ENCODE results near the gene KLHL34.

DNA sequence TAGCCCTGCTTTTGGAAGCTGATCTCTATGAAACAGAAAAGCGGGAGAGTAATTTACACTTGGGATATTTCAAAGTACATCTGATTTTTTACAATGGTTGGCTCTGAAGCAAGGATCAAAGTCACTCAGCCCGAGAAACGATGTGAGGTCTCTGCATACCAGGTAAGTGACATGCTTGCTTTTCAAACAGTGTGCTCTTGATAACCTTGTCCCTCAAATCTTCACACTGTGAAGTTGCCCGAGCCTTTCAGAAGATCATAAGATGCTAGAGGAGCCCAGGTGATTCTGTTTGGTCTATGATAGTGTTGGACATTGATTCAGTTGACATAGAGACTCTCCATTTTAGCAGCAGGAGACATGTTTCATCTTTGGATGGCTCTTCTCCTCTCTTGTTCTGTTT is 47.1 kb upstream of the KLHL34 start:
- TF ChIP-seq, protein P1, sequence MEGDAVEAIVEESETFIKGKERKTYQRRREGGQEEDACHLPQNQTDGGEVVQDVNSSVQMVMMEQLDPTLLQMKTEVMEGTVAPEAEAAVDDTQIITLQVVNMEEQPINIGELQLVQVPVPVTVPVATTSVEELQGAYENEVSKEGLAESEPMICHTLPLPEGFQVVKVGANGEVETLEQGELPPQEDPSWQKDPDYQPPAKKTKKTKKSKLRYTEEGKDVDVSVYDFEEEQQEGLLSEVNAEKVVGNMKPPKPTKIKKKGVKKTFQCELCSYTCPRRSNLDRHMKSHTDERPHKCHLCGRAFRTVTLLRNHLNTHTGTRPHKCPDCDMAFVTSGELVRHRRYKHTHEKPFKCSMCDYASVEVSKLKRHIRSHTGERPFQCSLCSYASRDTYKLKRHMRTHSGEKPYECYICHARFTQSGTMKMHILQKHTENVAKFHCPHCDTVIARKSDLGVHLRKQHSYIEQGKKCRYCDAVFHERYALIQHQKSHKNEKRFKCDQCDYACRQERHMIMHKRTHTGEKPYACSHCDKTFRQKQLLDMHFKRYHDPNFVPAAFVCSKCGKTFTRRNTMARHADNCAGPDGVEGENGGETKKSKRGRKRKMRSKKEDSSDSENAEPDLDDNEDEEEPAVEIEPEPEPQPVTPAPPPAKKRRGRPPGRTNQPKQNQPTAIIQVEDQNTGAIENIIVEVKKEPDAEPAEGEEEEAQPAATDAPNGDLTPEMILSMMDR (IDR thresholded peaks at IDR 0.05): no peak
- TF ChIP-seq POLR2A (IDR thresholded peaks at IDR 0.05) (no peak), EP300 (IDR thresholded peaks at IDR 0.05) (no peak), POLR2AphosphoS5 (IDR thresholded peaks at IDR 0.05) (no peak)

Data from gastroesophageal sphincter (tissue), 3 donors.